GM12873 (cell line): ENCODE results near the gene TIPARP.

Experiments used
- TF ChIP-seq, protein P1 (sequence below): IDR thresholded peaks from 2 replicates; pipeline ENCODE4 v1.5.1; 2012; ENCODE audit warnings: low read depth, mild to moderate bottlenecking, moderate library complexity, low read length, control low read depth; ENCODE audit not compliant: insufficient read depth; ENCODE audit errors: missing control alignments

Gene TIPARP

DNA sequence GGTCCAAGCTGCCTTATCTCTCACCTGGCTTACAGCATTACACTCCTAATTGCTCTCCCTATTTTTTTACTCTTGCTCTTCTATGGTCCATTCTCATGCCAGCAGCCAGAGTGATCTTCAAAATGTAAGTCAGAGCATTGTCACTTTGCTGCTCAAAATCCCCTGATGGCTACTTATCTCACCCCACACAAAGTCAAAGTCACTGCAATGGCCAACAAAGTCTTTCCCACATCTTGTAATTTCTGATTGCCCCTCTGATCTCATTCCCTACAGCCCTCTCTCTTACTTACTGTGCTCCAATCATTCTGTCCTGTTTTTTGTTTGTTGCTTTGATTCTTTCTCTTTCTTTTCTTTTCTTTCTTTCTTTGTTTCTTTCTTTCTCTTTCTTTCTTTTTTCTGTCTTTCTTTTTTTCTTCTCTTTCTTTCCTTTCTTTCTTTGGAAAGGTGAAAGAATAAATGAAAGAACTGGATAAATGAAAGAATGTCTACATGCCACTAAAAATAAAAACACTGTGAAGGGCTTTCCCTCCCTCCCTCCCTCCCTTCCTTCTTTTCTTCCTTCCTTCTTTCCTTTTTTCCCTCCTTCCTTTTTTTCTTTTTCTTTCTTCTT, 34.9 kb upstream of the TIPARP start:
- TF ChIP-seq, protein P1, sequence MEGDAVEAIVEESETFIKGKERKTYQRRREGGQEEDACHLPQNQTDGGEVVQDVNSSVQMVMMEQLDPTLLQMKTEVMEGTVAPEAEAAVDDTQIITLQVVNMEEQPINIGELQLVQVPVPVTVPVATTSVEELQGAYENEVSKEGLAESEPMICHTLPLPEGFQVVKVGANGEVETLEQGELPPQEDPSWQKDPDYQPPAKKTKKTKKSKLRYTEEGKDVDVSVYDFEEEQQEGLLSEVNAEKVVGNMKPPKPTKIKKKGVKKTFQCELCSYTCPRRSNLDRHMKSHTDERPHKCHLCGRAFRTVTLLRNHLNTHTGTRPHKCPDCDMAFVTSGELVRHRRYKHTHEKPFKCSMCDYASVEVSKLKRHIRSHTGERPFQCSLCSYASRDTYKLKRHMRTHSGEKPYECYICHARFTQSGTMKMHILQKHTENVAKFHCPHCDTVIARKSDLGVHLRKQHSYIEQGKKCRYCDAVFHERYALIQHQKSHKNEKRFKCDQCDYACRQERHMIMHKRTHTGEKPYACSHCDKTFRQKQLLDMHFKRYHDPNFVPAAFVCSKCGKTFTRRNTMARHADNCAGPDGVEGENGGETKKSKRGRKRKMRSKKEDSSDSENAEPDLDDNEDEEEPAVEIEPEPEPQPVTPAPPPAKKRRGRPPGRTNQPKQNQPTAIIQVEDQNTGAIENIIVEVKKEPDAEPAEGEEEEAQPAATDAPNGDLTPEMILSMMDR: no peak

DNA sequence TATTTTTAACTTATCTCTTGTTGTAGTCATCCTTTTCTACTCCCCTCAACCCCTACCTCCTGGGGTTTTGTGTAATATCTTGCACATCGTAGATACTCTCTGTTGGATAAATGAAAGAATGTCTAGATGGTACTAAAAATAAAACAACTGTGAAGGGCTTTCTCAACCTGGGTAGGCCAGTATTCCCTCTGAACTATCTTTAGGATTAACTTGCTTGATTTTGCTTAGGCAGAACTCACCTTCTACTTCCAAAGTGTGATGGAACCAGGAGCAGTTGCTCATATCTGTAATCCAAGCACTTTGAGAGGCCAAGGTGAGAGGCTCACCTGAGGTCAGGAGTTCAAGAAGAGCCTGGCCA, 32.8 kb upstream of the TIPARP start:
- TF ChIP-seq, protein P1: no peak

DNA sequence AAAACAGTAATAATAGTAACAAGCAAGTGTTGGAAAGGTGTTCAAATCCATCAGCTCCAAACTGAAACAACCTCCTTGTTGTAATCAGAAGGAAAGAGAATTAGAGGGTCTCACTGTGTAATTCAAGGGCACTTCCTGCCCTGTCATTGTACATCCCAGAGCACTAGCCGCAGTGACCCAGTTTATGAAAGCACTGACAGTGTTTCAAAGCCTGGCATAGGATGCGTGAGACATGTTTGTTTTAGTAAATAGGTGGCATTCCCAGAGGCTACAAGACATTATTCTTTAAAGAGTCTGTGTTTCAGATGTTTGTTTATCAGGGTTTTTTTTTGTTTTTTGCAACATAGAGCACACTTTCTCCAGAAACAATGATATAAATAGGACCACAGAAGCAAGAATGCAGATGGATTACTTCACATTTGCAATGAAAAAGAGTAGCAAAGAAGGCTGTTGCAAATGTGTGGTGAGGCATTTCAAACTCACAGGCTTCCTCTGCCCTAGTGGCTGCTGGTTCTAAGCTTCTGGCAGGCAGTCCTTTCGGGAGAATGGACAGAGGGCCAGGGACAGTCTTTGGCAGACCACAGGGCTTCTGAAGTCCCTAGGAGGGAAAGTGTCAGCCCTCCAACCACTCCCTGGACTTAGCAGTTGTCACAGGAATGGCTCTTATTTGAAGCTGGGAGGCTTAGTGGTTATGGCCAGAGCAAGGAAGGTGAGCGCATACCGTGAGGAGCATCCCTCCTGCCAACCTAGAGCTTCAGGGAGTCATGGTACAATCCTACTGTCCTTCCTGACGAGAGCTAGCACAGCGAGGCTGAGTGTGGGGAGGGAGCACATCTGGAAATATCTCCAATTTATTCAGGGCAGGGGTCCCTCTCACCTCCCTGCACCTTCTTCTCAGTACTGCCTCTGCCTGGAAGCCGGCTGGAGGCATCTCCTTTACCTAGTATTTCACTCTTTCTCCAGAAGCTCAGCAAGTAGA, 31.4 kb upstream of the TIPARP start:
- TF ChIP-seq, protein P1: no peak

DNA sequence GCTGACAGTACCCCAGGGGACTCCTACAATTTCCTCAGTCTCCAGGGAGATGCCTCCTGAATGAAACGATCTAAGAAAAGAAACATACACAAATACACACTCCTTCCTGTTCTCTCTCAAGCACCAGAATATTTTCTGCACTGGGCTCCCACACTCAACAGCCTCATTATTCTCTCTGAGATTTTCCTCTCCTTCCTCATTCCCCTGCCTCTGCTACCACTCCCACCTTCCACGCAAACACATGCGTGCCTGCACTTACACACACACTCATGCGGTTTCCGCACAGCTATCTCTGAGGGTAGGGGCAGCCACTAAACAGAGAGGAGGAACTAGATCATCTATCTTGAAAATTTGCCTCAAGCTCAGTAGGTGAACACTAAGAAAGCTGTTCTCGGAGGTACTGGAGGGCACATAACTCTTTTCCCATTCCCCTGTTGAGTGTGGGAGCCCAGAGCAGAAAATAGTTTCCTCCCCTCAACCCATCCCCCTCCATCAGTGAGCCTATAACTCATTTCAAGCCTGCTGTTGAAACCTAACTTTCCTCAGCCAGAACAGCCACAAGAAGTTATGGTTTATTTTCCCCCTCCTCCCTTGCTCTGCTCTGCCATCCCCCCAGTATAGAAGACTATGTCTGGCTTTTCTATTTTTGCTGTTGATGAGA, 30.5 kb upstream of the TIPARP start:
- TF ChIP-seq, protein P1: no peak

DNA sequence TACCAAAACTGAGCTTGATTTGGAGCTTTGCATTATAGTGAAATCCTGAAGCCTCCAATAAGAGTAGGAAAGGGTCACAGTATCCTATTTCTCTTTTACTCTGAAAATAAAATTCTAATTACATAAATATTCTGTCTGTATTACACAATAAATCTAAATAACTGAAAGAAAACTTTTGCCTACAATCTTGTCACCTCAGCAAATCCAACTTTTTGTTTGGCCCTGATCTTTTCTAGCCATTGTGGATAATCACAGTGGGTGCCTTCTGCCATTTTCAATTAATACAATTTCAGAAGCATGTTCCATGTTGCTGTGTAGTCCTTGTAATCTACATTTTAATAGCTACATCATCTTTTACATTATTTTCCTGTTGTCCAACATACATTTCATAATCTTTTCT, 29.4 kb upstream of the TIPARP start:
- TF ChIP-seq, protein P1: no peak

DNA sequence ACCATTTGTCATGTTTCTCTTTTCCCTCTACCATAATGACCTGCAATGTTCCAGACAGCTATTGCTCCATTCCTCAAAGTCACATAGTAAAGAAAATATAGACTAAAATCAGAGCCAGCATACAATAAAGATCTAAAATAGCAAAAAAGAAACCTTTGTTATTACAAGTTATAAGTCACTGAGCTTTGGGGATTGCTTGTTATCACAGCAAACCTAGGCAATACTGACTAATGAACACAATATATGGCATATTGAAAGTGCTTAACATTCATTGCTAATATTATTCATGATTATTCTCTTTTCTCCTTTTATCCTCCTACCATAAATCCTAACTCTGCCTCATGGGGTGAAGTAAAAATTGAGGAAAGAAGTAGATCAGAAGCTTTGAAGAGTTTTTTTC, 27.4 kb upstream of the TIPARP start:
- TF ChIP-seq, protein P1: no peak

DNA sequence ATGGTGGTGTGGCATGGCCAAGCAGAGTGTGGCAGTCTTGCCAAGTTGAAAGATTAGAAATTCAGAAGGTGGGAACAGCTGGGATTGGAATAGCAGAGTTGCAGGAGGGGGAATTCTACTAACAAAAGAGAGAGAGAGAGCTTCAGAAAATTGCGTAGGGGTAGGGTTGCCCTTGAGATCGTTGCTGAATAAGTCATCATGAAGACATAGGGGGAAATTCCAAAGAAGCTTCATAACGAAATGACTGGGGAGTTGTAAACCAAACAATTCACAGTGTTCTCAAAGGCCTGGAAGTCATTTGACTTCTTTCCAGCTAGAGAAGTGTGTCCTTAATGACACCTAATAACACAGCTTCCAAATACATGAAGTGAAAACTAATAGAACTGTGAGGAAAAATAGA, 26.3 kb upstream of the TIPARP start:
- TF ChIP-seq, protein P1: no peak
